ENCODE measurements around the gene MCL1.

The MCL1 gene

GRCh38 chr1:150553392-150554085 lies 25.9 kb downstream of the MCL1 start:
- Histone ChIP-seq H3K14ac (ENCODE audit: low read length) (no peak overlapping the region), H3K27ac (replicated peaks; ENCODE audit: low read length) (no peak overlapping the region)

GRCh38 chr1:150552911-150553289 lies 26.5 kb downstream of the MCL1 start:
- Histone ChIP-seq H2BK15ac (ENCODE audit: low read length) (no peak overlapping the region), H3K18ac (ENCODE audit: low read length) (no peak overlapping the region), H3K9ac (ENCODE audit: low read depth, low read length, poor library complexity) (no peak overlapping the region), H3K4me1 (ENCODE audit: control insufficient read depth in 2 of 2, insufficient read depth in 1 of 2, low read depth in 1 of 2, low read length in 2 of 2) (peaks cover 12 to 16% of the 10 kb centered on the region in 2 donors), H3K4me2 (ENCODE audit: insufficient read depth, low read length, poor library complexity, severe bottlenecking) (no peak overlapping the region), H3K23ac (ENCODE audit: low read depth, low read length, poor library complexity) (no peak overlapping the region), H3K4ac (ENCODE audit: low read length) (no peak overlapping the region), H2BK12ac (ENCODE audit: low read length) (no peak overlapping the region), H3K9me3 (replicated peaks in 1 of 2; ENCODE audit: control insufficient read depth in 2 of 2, insufficient read depth in 1 of 2, low read depth in 1 of 2, low read length in 2 of 2) (peaks cover 0 to 2% of the 10 kb centered on the region in 2 donors), H3K14ac (ENCODE audit: low read length) (no peak overlapping the region), H4K8ac (ENCODE audit: low read depth, low read length) (no peak overlapping the region), H2BK5ac (ENCODE audit: low read length) (no peak overlapping the region), H3K36me3 (replicated peaks in 1 of 2; ENCODE audit: control insufficient read depth in 2 of 2, insufficient read depth in 2 of 2, low read length in 2 of 2) (peaks cover 3 to 4% of the 10 kb centered on the region in 2 donors), H2BK120ac (ENCODE audit: low read depth, low read length) (no peak overlapping the region), H3K27ac (replicated peaks; ENCODE audit: low read length) (no peak overlapping the region), H3K79me1 (ENCODE audit: low read depth, low read length) (peaks cover 5% of the 10 kb centered on the region), H3K27me3 (ENCODE audit: control insufficient read depth in 3 of 3, insufficient read depth in 3 of 3, low read depth in 1 of 3, low read length in 3 of 3) (peaks cover 0 to 18% (median 0%) of the 10 kb centered on the region in 3 experiments), H4K91ac (ENCODE audit: low read depth, low read length, poor library complexity) (no peak overlapping the region), H2AK5ac (ENCODE audit: low read depth, low read length) (no peak overlapping the region), H2AFZ (ENCODE audit: low read length) (no peak overlapping the region), H3K4me3 (ENCODE audit: low read length in 2 of 2) (no peak overlapping the region)
- no CpG with 5 or more reads among the region's 12 CpGs for WGBS, 2 donors (ENCODE audit: extremely low coverage in 2 of 2, insufficient read length in 2 of 2, insufficient replicate concordance in 1 of 2)
- no peak for DNase-seq (ENCODE audit: low spot score)

More at GRCh38 chr1:150553392-150554085, 25.9 kb downstream of the MCL1 start:
- Histone ChIP-seq H3K9ac (ENCODE audit: low read depth, low read length, poor library complexity) (no peak overlapping the region), H4K8ac (ENCODE audit: low read depth, low read length) (no peak overlapping the region), H3K18ac (ENCODE audit: low read length) (peak overlapping the region; percentile 55), H3K4me1 (ENCODE audit: control insufficient read depth in 2 of 2, insufficient read depth in 1 of 2, low read depth in 1 of 2, low read length in 2 of 2) (peaks cover 12 to 16% of the 10 kb centered on the region in 2 donors), H3K27me3 (ENCODE audit: control insufficient read depth in 3 of 3, insufficient read depth in 3 of 3, low read depth in 1 of 3, low read length in 3 of 3) (peaks cover 0 to 15% (median 0%) of the 10 kb centered on the region in 3 experiments), H4K91ac (ENCODE audit: low read depth, low read length, poor library complexity) (no peak overlapping the region), H3K9me3 (replicated peaks in 1 of 2; ENCODE audit: control insufficient read depth in 2 of 2, insufficient read depth in 1 of 2, low read depth in 1 of 2, low read length in 2 of 2) (peaks cover 0 to 2% of the 10 kb centered on the region in 2 donors), H2AFZ (ENCODE audit: low read length) (no peak overlapping the region), H2BK12ac (ENCODE audit: low read length) (no peak overlapping the region), H2BK15ac (ENCODE audit: low read length) (no peak overlapping the region), H2AK5ac (ENCODE audit: low read depth, low read length) (peak overlapping the region; percentile 46), H2BK5ac (ENCODE audit: low read length) (no peak overlapping the region), H3K79me1 (ENCODE audit: low read depth, low read length) (peaks cover 5% of the 10 kb centered on the region), H3K4me3 (ENCODE audit: low read length in 2 of 2) (no peak overlapping the region), H2BK120ac (ENCODE audit: low read depth, low read length) (no peak overlapping the region), H3K23ac (ENCODE audit: low read depth, low read length, poor library complexity) (peak overlapping the region; percentile 43), H3K4me2 (ENCODE audit: insufficient read depth, low read length, poor library complexity, severe bottlenecking) (no peak overlapping the region), H3K4ac (ENCODE audit: low read length) (no peak overlapping the region), H3K36me3 (replicated peaks in 1 of 2; ENCODE audit: control insufficient read depth in 2 of 2, insufficient read depth in 2 of 2, low read length in 2 of 2) (peaks cover 3 to 4% of the 10 kb centered on the region in 2 donors)
- WGBS, 2 donors (ENCODE audit: extremely low coverage in 2 of 2, insufficient read length in 2 of 2, insufficient replicate concordance in 1 of 2): no CpG with 5 or more reads among the region's 23 CpGs
- no peak for DNase-seq (ENCODE audit: low spot score)

GRCh38 chr1:150552128-150552910 lies 27.1 kb downstream of the MCL1 start:
- no peak overlapping the region for H3K27ac ChIP-seq (replicated peaks; ENCODE audit: low read length)
- no peak overlapping the region for H3K4me2 ChIP-seq (ENCODE audit: insufficient read depth, low read length, poor library complexity, severe bottlenecking)
- no peak overlapping the region for H2BK15ac ChIP-seq (ENCODE audit: low read length)
- peaks cover 5% of the 10 kb centered on the region for H3K79me1 ChIP-seq (ENCODE audit: low read depth, low read length)
- H3K4me1 ChIP-seq (ENCODE audit: control insufficient read depth in 2 of 2, insufficient read depth in 1 of 2, low read depth in 1 of 2, low read length in 2 of 2): peaks cover 12 to 16% of the 10 kb centered on the region in 2 donors
- no peak for DNase-seq (ENCODE audit: low spot score)
- peaks cover 0 to 4% of the 10 kb centered on the region in 2 donors for H3K36me3 ChIP-seq (replicated peaks in 1 of 2; ENCODE audit: control insufficient read depth in 2 of 2, insufficient read depth in 2 of 2, low read length in 2 of 2)
- H2AK5ac ChIP-seq (ENCODE audit: low read depth, low read length): no peak overlapping the region
- H3K18ac ChIP-seq (ENCODE audit: low read length): peak overlapping the region; percentile 15
- no peak overlapping the region for H4K91ac ChIP-seq (ENCODE audit: low read depth, low read length, poor library complexity)
- H3K14ac ChIP-seq (ENCODE audit: low read length): peak overlapping the region; percentile 11
- peak overlapping the region; percentile 4 for H3K4ac ChIP-seq (ENCODE audit: low read length)
- peaks cover 0 to 2% of the 10 kb centered on the region in 2 donors for H3K9me3 ChIP-seq (replicated peaks in 1 of 2; ENCODE audit: control insufficient read depth in 2 of 2, insufficient read depth in 1 of 2, low read depth in 1 of 2, low read length in 2 of 2)
- H3K4me3 ChIP-seq (ENCODE audit: low read length in 2 of 2): no peak overlapping the region
- peak overlapping the region; percentile 10 for H2BK5ac ChIP-seq (ENCODE audit: low read length)
- no peak overlapping the region for H2BK12ac ChIP-seq (ENCODE audit: low read length)
- H3K23ac ChIP-seq (ENCODE audit: low read depth, low read length, poor library complexity): peak overlapping the region; percentile 38
- H2BK120ac ChIP-seq (ENCODE audit: low read depth, low read length): no peak overlapping the region
- WGBS, 2 donors (ENCODE audit: extremely low coverage in 2 of 2, insufficient read length in 2 of 2, insufficient replicate concordance in 1 of 2): no CpG with 5 or more reads among the region's 13 CpGs
- no peak overlapping the region for H3K9ac ChIP-seq (ENCODE audit: low read depth, low read length, poor library complexity)
- peaks cover 0 to 18% (median 0%) of the 10 kb centered on the region in 3 experiments for H3K27me3 ChIP-seq (ENCODE audit: control insufficient read depth in 3 of 3, insufficient read depth in 3 of 3, low read depth in 1 of 3, low read length in 3 of 3)
- no peak overlapping the region for H2AFZ ChIP-seq (ENCODE audit: low read length)
- H4K8ac ChIP-seq (ENCODE audit: low read depth, low read length): no peak overlapping the region

- Histone ChIP-seq H3K4me2 (ENCODE audit: insufficient read depth, low read length, poor library complexity, severe bottlenecking) (no peak overlapping the region), H3K4ac (ENCODE audit: low read length) (peak overlapping the region; percentile 4), H2AFZ (ENCODE audit: low read length) (no peak overlapping the region), H3K36me3 (replicated peaks in 1 of 2; ENCODE audit: control insufficient read depth in 2 of 2, insufficient read depth in 2 of 2, low read length in 2 of 2) (peaks cover 0 to 4% of the 10 kb centered on the region in 2 donors), H2BK5ac (ENCODE audit: low read length) (peak overlapping the region; percentile 10), H3K14ac (ENCODE audit: low read length) (peak overlapping the region; percentile 11), H3K9me3 (replicated peaks in 1 of 2; ENCODE audit: control insufficient read depth in 2 of 2, insufficient read depth in 1 of 2, low read depth in 1 of 2, low read length in 2 of 2) (peaks cover 0 to 2% of the 10 kb centered on the region in 2 donors), H3K79me1 (ENCODE audit: low read depth, low read length) (peaks cover 5% of the 10 kb centered on the region), H3K27ac (replicated peaks; ENCODE audit: low read length) (no peak overlapping the region), H3K27me3 (ENCODE audit: control insufficient read depth in 3 of 3, insufficient read depth in 3 of 3, low read depth in 1 of 3, low read length in 3 of 3) (peaks cover 0 to 18% (median 0%) of the 10 kb centered on the region in 3 experiments), H4K91ac (ENCODE audit: low read depth, low read length, poor library complexity) (no peak overlapping the region), H2AK5ac (ENCODE audit: low read depth, low read length) (no peak overlapping the region), H3K23ac (ENCODE audit: low read depth, low read length, poor library complexity) (peak overlapping the region; percentile 38), H4K8ac (ENCODE audit: low read depth, low read length) (no peak overlapping the region), H2BK12ac (ENCODE audit: low read length) (no peak overlapping the region), H2BK15ac (ENCODE audit: low read length) (no peak overlapping the region), H3K4me1 (ENCODE audit: control insufficient read depth in 2 of 2, insufficient read depth in 1 of 2, low read depth in 1 of 2, low read length in 2 of 2) (peaks cover 12 to 16% of the 10 kb centered on the region in 2 donors), H3K4me3 (ENCODE audit: low read length in 2 of 2) (no peak overlapping the region), H3K18ac (ENCODE audit: low read length) (peak overlapping the region; percentile 15), H2BK120ac (ENCODE audit: low read depth, low read length) (no peak overlapping the region), H3K9ac (ENCODE audit: low read depth, low read length, poor library complexity) (no peak overlapping the region)
- no CpG with 5 or more reads among the region's 1 CpG for whole genome bisulfite sequencing, 2 donors (ENCODE audit: extremely low coverage in 2 of 2, insufficient read length in 2 of 2, insufficient replicate concordance in 1 of 2)
- no peak for DNase-seq (ENCODE audit: low spot score)
Measured at GRCh38 chr1:150551784-150552127, 27.7 kb downstream of the MCL1 start.

Measured in neuronal stem cell (in vitro differentiated cells).